Ascending aorta (tissue), 2 donors: Measurements from ENCODE around the gene GALNT18. TPM values are rescaled to one million over a fixed set of nuclear protein-coding genes. Genes with fewer than 3 reads are reported as not detected.

ENCODE experiments used
- DNase-seq, 2 donors: peaks; one replicate each; pipeline ENCODE4 v3.0.0-alpha.2; 2019; ENCODE audit warnings: low spot score in 2 of 2
- H3K27ac ChIP-seq, 2 donors: fragments of 200-600 bp; sonication (generic); one replicate each; pipeline ENCODE4 v1.5.1; 2016 to 2017; ENCODE audit warnings: mild to moderate bottlenecking in 1 of 2
- H3K27me3 ChIP-seq: fragments of 200-600 bp; sonication (generic); one replicate; pipeline ENCODE4 v1.5.1; 2017
- H3K36me3 ChIP-seq, 2 donors: fragments of 200-600 bp; sonication (generic); one replicate each; pipeline ENCODE4 v1.5.1; 2016
- H3K4me1 ChIP-seq, 2 donors: fragments of 200-600 bp; sonication (generic); one replicate each; pipeline ENCODE4 v1.5.1; 2016 to 2017; ENCODE audit warnings: mild to moderate bottlenecking in 1 of 2
- H3K4me3 ChIP-seq, 2 donors: fragments of 200-600 bp; sonication (generic); one replicate each; pipeline ENCODE4 v1.5.1; 2016 to 2017; ENCODE audit warnings: mild to moderate bottlenecking in 1 of 2
- H3K9me3 ChIP-seq, 2 donors: fragments of 200-600 bp; sonication (generic); one replicate each; pipeline ENCODE4 v1.5.1; 2016
- CTCF ChIP-seq, 3 experiments: fragments of 200-600 bp in 2 of 3; fragments of 450-650 bp in 1 of 3; sonication (generic) in 2 of 3; IDR thresholded peaks; one replicate each; pipeline ENCODE4 v1.5.1; 2016 to 2019; ENCODE audit warnings: antibody characterized with exemption in 3 of 3, mild to moderate bottlenecking in 1 of 3, moderate library complexity in 1 of 3
- intact Hi-C: fragments of 100-400 bp; cut with DNase I; formaldehyde crosslinking; loops from one replicate; pipeline ENCODE4 v1.15.1; 2023
- total RNA-seq: library from RNA; depleted of rRNA; stranded (reverse); fragments of >200 nt; gene quantifications from one replicate; pipeline ENCODE4 v1.1.0, GENCODE V29; 2016

Gene GALNT18
- total RNA-seq, 1 donor from 2014 or later: 53.5 TPM

- Histone ChIP-seq H3K9me3 (no peaks in the 10 kb centered on the region), H3K36me3 (no peaks in the 10 kb centered on the region), H3K27me3 (no peaks in the 10 kb centered on the region), H3K4me1 (peaks cover 0 to 14% of the 10 kb centered on the region in 2 donors), H3K27ac (no peak overlapping the region), H3K4me3 (no peak overlapping the region)
- intact Hi-C loops: loop anchor here (5.0 kb wide), 1 partner anchor 33 kb away; no protein-coding TSS in a partner anchor
- no peak for TF ChIP-seq CTCF (IDR thresholded peaks at IDR 0.05)
- no peak for DNase-seq
These were observed 227.6 kb downstream of the GALNT18 start for GRCh38 chr11:11394241-11394640.

- no peak for TF ChIP-seq CTCF (IDR thresholded peaks at IDR 0.05)
- DNase-seq: peak in 1 of 2 donors; percentile 81
- Histone ChIP-seq H3K36me3 (no peaks in the 10 kb centered on the region), H3K4me1 (peaks cover 0 to 14% of the 10 kb centered on the region in 2 donors), H3K27me3 (no peaks in the 10 kb centered on the region), H3K27ac (peak overlapping the region; percentile 63 to 71), H3K9me3 (no peaks in the 10 kb centered on the region), H3K4me3 (peak overlapping the region; percentile 8 to 39)
- intact Hi-C loops: loop anchor here (1.0 to 5.0 kb wide), 2 partner anchors 35 to 230 kb away; partner anchors contain the start of gene GALNT18
These were observed 229.9 kb downstream of the GALNT18 start for GRCh38 chr11:11391796-11392463.

- H3K36me3 ChIP-seq: no peaks in the 10 kb centered on the region
- peaks cover 0 to 10% of the 10 kb centered on the region in 2 donors for H3K4me1 ChIP-seq
- DNase-seq: no peak
- H3K27ac ChIP-seq: peak overlapping the region; percentile 63 to 71
- H3K9me3 ChIP-seq: no peaks in the 10 kb centered on the region
- no peak for TF ChIP-seq CTCF (IDR thresholded peaks at IDR 0.05)
- no peaks in the 10 kb centered on the region for H3K27me3 ChIP-seq
- peak overlapping the region in 1 of 2 donors; percentile 39 for H3K4me3 ChIP-seq
- intact Hi-C loops: loop anchor here (1.0 to 5.0 kb wide), 2 partner anchors 36 to 231 kb away; partner anchors contain the start of gene GALNT18
These were observed 230.6 kb downstream of the GALNT18 start for GRCh38 chr11:11391169-11391568.

- no peak for TF ChIP-seq CTCF (IDR thresholded peaks at IDR 0.05)
- Histone ChIP-seq H3K4me3 (no peak overlapping the region), H3K4me1 (peaks cover 0 to 10% of the 10 kb centered on the region in 2 donors), H3K36me3 (no peaks in the 10 kb centered on the region), H3K9me3 (no peaks in the 10 kb centered on the region), H3K27me3 (no peaks in the 10 kb centered on the region), H3K27ac (no peak overlapping the region)
- no peak for DNase-seq
- intact Hi-C loops: loop anchor here (5.0 kb wide), 1 partner anchor 37 kb away; no protein-coding TSS in a partner anchor
These were observed 231.6 kb downstream of the GALNT18 start for GRCh38 chr11:11390068-11390771.

- peaks cover 0 to 10% of the 10 kb centered on the region in 2 donors for H3K4me1 ChIP-seq
- no peak overlapping the region for H3K4me3 ChIP-seq
- H3K9me3 ChIP-seq: no peaks in the 10 kb centered on the region
- no peak for DNase-seq
- H3K27me3 ChIP-seq: no peaks in the 10 kb centered on the region
- no peak for TF ChIP-seq CTCF (IDR thresholded peaks at IDR 0.05)
- intact Hi-C loops: no loop called here
- no peaks in the 10 kb centered on the region for H3K36me3 ChIP-seq
- H3K27ac ChIP-seq: no peak overlapping the region
These were observed 232.6 kb downstream of the GALNT18 start for GRCh38 chr11:11389238-11389637.
